Common myeloid progenitor, CD34-positive (primary cell): ENCODE data around the gene OLFM2.

ENCODE experiments used
- CTCF ChIA-PET: fragments of 350-600 bp; sonication (Branson Sonifier 250); formaldehyde crosslinking; loops from one replicate; lab custom pipeline; 2021; ENCODE audit warnings: antibody characterized with exemption; lab: Charles Lee
- POLR2A ChIA-PET: fragments of 350-600 bp; sonication (Branson Sonifier 250); formaldehyde crosslinking; loops from one replicate; lab custom pipeline; 2021; ENCODE audit warnings: antibody characterized with exemption; lab: Charles Lee
- DNase-seq, 3 donors: peaks; one replicate each; pipeline versions ENCODE4 v3.0.0 to v3.0.0-alpha.2; 2013
- H3K27ac ChIP-seq, 2 experiments: 1 replicate in 1 of 2; 2 replicates in 1 of 2; pipeline ENCODE4 v1.7.0; 2013; ENCODE audit warnings: inconsistent platforms in 2 of 2, low read length in 2 of 2, mild to moderate bottlenecking in 2 of 2, low read depth in 1 of 2, moderate library complexity in 1 of 2; ENCODE audit not compliant: severe bottlenecking in 2 of 2, insufficient read depth in 1 of 2, poor library complexity in 1 of 2
- H3K27me3 ChIP-seq, 5 experiments: replicated peaks in 2 of 5; 1 replicate in 3 of 5; 2 replicates in 2 of 5; pipeline versions ENCODE4 v1.6.1 to v1.7.0; 2013; ENCODE audit warnings: low read length in 4 of 5, mild to moderate bottlenecking in 2 of 5, moderate library complexity in 2 of 5, inconsistent platforms in 1 of 5; ENCODE audit not compliant: insufficient read depth in 5 of 5, control insufficient read depth in 4 of 5
- H3K36me3 ChIP-seq, 4 experiments: 1 replicate in 2 of 4; 2 replicates in 2 of 4; pipeline versions ENCODE4 v1.6.1 to v1.7.0; 2013; ENCODE audit warnings: low read length in 3 of 4, control low read depth in 1 of 4, mild to moderate bottlenecking in 1 of 4; ENCODE audit not compliant: control insufficient read depth in 4 of 4, insufficient read depth in 4 of 4
- H3K4me1 ChIP-seq, 4 experiments: 1 replicate in 3 of 4; 2 replicates in 1 of 4; pipeline versions ENCODE4 v1.6.1 to v1.7.1; 2013; ENCODE audit warnings: low read length in 3 of 4, mild to moderate bottlenecking in 3 of 4, control low read depth in 1 of 4, inconsistent platforms in 1 of 4, moderate library complexity in 1 of 4; ENCODE audit not compliant: control insufficient read depth in 4 of 4, insufficient read depth in 4 of 4; ENCODE audit errors: control extremely low read depth in 1 of 4
- H3K4me3 ChIP-seq, 7 experiments: 1 replicate in 4 of 7; 2 replicates in 3 of 7; pipeline versions ENCODE4 v1.5.1 to v1.7.0; 2013; ENCODE audit warnings: mild to moderate bottlenecking in 7 of 7, low read length in 6 of 7, moderate library complexity in 6 of 7, inconsistent platforms in 2 of 7, low read depth in 2 of 7, control low read depth in 1 of 7; ENCODE audit not compliant: insufficient read depth in 4 of 7, control insufficient read depth in 1 of 7; ENCODE audit errors: extremely low read depth in 1 of 7
- H3K9me3 ChIP-seq, 5 experiments: 1 replicate in 4 of 5; 2 replicates in 1 of 5; pipeline versions ENCODE4 v1.6.1 to v1.7.1; 2013; ENCODE audit warnings: low read length in 4 of 5, mild to moderate bottlenecking in 2 of 5, inconsistent platforms in 1 of 5, low read depth in 1 of 5, moderate library complexity in 1 of 5; ENCODE audit not compliant: control insufficient read depth in 4 of 5, insufficient read depth in 2 of 5; ENCODE audit errors: control extremely low read depth in 1 of 5
- WGBS: methylation state at CpG from one replicate; pipeline ENCODE4 v1.1.5; 2013; ENCODE audit not compliant: insufficient coverage; 5-methylcytosine and 5-hydroxymethylcytosine counted together

Gene OLFM2

GRCh38 chr19:9838324-9838723, 98.0 kb downstream of the OLFM2 start:
- ChIA-PET POLR2A (no interaction called here), CTCF (interaction anchor here (1.2 to 2.6 kb wide), 2 partner anchors 9 to 12 kb away, joined by 3 to 11 read pairs; no protein-coding TSS in a partner anchor)

DNA sequence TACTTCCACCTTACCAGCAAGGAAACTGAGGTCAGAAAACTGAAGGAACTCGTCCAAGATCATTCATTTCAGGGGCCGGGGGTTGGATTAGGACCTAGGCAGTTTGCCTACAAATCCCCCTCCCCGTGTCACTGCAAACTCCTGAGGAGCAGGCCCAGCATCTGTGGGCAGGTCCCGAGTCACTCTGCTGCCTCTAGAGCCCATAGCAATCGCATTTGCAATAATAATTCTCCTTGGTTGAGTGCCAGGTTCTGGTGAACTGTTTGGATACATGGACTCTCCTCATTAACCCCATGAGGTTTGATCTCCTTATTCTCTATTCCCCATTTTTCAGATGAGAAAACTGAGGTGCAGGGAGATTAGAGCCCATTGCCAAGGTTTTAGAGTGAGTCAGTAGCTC, 100.3 kb downstream of the OLFM2 start:
- ChIA-PET CTCF (interaction anchor here (2.6 kb wide), 1 partner anchor 11 kb away, joined by 11 read pairs; no protein-coding TSS in a partner anchor), POLR2A (no interaction called here)

More at GRCh38 chr19:9838324-9838723, 98.0 kb downstream of the OLFM2 start:
- H3K4me3 ChIP-seq, result no peak overlapping the region
- H3K27ac ChIP-seq, result no peak overlapping the region
- H3K4me1 ChIP-seq, result peaks cover 5 to 14% (median 12%) of the 10 kb centered on the region in 4 experiments
- H3K36me3 ChIP-seq, result peaks cover 0 to 53% (median 42%) of the 10 kb centered on the region in 4 experiments
- H3K27me3 ChIP-seq, result no peaks in the 10 kb centered on the region
- peaks cover 0 to 8% (median 3%) of the 10 kb centered on the region in 5 experiments for H3K9me3 ChIP-seq
- DNase-seq, result no peak
- 97% methylated on average over 12 of the region's 15 CpGs for WGBS

GRCh38 chr19:9835507-9835949, 100.8 kb downstream of the OLFM2 start:
- peaks cover 0 to 28% (median 19%) of the 10 kb centered on the region in 4 experiments for H3K36me3 ChIP-seq
- POLR2A ChIA-PET, result interaction anchor here (0.6 kb wide), 2 partner anchors 36 to 807 kb away, joined by 3 to 4 read pairs; no protein-coding TSS in a partner anchor
- H3K27me3 ChIP-seq, result no peaks in the 10 kb centered on the region
- 5% methylated on average over 24 of the region's 28 CpGs for WGBS
- H3K9me3 ChIP-seq, result no peaks in the 10 kb centered on the region
- peaks cover 5 to 14% (median 12%) of the 10 kb centered on the region in 4 experiments for H3K4me1 ChIP-seq
- peak overlapping the region; percentile 67 to 99 (median 80) for H3K4me3 ChIP-seq
- no peak for DNase-seq
- H3K27ac ChIP-seq, result peak overlapping the region in 1 of 2 experiments; percentile 77
- CTCF ChIA-PET, result no interaction called here

More for the DNA sequence above, 100.3 kb downstream of the OLFM2 start:
- peaks cover 0 to 31% (median 23%) of the 10 kb centered on the region in 4 experiments for H3K36me3 ChIP-seq
- DNase-seq, result peak in 2 of 3 donors; percentile 35 to 44
- 9% methylated on average over 3 of the region's 5 CpGs for WGBS
- peak overlapping the region; percentile 67 to 99 (median 80) for H3K4me3 ChIP-seq
- peak overlapping the region in 1 of 2 experiments; percentile 77 for H3K27ac ChIP-seq
- H3K27me3 ChIP-seq, result no peaks in the 10 kb centered on the region
- no peaks in the 10 kb centered on the region for H3K9me3 ChIP-seq
- peaks cover 5 to 14% (median 12%) of the 10 kb centered on the region in 4 experiments for H3K4me1 ChIP-seq

- peak; percentile 98 to 99 (median 99) for DNase-seq
- Histone ChIP-seq H3K4me1 (peaks cover 5 to 14% (median 12%) of the 10 kb centered on the region in 4 experiments), H3K36me3 (peaks cover 0 to 31% (median 19%) of the 10 kb centered on the region in 4 experiments), H3K9me3 (no peaks in the 10 kb centered on the region), H3K4me3 (peak within 1 kb of the TSS; percentile 67 to 99 (median 80)), H3K27ac (peak within 1 kb of the TSS in 1 of 2 experiments; percentile 77), H3K27me3 (no peaks in the 10 kb centered on the region)
- WGBS, result under 1% methylated on average over 67 of the region's 73 CpGs
- POLR2A ChIA-PET, result interaction anchor here (0.6 kb wide), 2 partner anchors 36 to 807 kb away, joined by 3 to 4 read pairs; no protein-coding TSS in a partner anchor
- CTCF ChIA-PET, result interaction anchor here (0.6 kb wide), 1 partner anchor 372 kb away, joined by 3 read pairs; no protein-coding TSS in a partner anchor
Observed at GRCh38 chr19:9834726-9835506, 101.4 kb downstream of the OLFM2 start, which contains the start of gene PIN1. TSS of gene PIN1 (plus strand) at chr19:9835318. CDS start at chr19:9835345, 27 bp downstream.

GRCh38 chr19:9834307-9834725, 102.0 kb downstream of the OLFM2 start:
- ChIA-PET POLR2A (no interaction called here), CTCF (interaction anchor here (0.6 kb wide), 1 partner anchor 373 kb away, joined by 3 read pairs; no protein-coding TSS in a partner anchor)
- no peak for DNase-seq
- H3K36me3 ChIP-seq, result peaks cover 0 to 29% (median 17%) of the 10 kb centered on the region in 4 experiments
- H3K27ac ChIP-seq, result no peak overlapping the region
- WGBS, result 81% methylated on average over 3 of the region's 6 CpGs
- H3K4me1 ChIP-seq, result peaks cover 5 to 15% (median 12%) of the 10 kb centered on the region in 4 experiments
- peak overlapping the region in 6 of 7 experiments; percentile 67 to 99 (median 82) for H3K4me3 ChIP-seq
- no peaks in the 10 kb centered on the region for H3K9me3 ChIP-seq
- no peaks in the 10 kb centered on the region for H3K27me3 ChIP-seq

DNA sequence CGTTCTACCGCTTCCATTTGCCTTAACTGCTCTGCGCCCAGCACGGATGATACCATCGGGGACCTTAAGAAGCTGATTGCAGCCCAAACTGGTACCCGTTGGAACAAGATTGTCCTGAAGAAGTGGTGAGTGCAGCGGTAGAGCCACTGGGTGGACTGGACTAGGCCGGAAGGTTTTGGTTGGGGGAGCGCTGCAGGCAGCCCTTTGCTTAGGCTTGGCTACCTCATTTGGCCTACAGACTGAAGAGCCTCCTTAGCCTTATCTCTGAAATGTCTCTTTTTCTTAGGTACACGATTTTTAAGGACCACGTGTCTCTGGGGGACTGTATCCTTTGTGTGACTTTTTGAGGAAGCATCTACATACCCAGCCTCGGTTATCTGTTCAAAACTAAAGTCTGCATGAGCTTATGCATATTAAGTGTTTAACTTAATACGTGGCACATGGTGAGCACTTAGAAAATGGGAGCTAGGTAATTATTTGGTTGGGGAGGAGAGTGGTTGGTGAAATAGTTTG, 107.7 kb downstream of the OLFM2 start:
- H3K27me3 ChIP-seq, result no peaks in the 10 kb centered on the region
- ChIA-PET CTCF (no interaction called here), POLR2A (interaction anchor here (0.6 to 1.9 kb wide), 2 partner anchors 10 to 36 kb away, joined by 4 to 6 read pairs; partner anchors contain the start of gene FBXL12)
- DNase-seq, result no peak
- peaks cover 0 to 16% (median 11%) of the 10 kb centered on the region in 4 experiments for H3K36me3 ChIP-seq
- peak overlapping the region; percentile 75 to 99 (median 94) for H3K4me3 ChIP-seq
- peaks cover 5 to 24% (median 16%) of the 10 kb centered on the region in 4 experiments for H3K4me1 ChIP-seq
- WGBS, result 48% methylated on average over 11 of the region's 13 CpGs
- no peaks in the 10 kb centered on the region for H3K9me3 ChIP-seq
- H3K27ac ChIP-seq, result peak overlapping the region in 1 of 2 experiments; percentile 90
